SK-N-MC (cell line): ENCODE results near the gene GOSR1.

Experiments
- EZH2 ChIP-seq: fragments of 200-600 bp; sonication (generic); IDR thresholded peaks from one replicate; pipeline ENCODE4 v1.6.1; 2017; ENCODE audit warnings: antibody characterized with exemption
- POLR2AphosphoS5 ChIP-seq: IDR thresholded peaks from 2 replicates; pipeline ENCODE4 v1.6.1; 2012; ENCODE audit warnings: mild to moderate bottlenecking, low read depth, low read length, borderline replicate concordance

- TF ChIP-seq POLR2AphosphoS5 = no peak
- no peak for TF ChIP-seq EZH2
Observed at GRCh38 chr17:30472238-30472890, 4.8 kb upstream of the GOSR1 start.
